H54 (cell line): ENCODE measurements around the gene PRKACG.

Experiments
- DNase-seq: peaks from one replicate; pipeline ENCODE4 v3.0.0; 2011; ENCODE audit warnings: low spot score, mixed read lengths; ENCODE audit not compliant: insufficient read length
- FAIRE-seq: peaks from 3 replicates; lab custom pipeline; 2011; peaks lifted over from hg19 to GRCh38; lab: Jason Lieb, UNC
- POLR2A ChIP-seq: IDR thresholded peaks from 2 replicates; pipeline ENCODE4 v1.6.1; 2011; ENCODE audit warnings: low read depth, mild to moderate bottlenecking, low read length

The PRKACG gene

GRCh38 chr9:69036309-69036708 lies 22.4 kb upstream of the PRKACG start:
- no peak for TF ChIP-seq POLR2A
- no peak for DNase-seq
- no peak for FAIRE-seq

- DNase-seq = peak; percentile 98
- TF ChIP-seq POLR2A = peak; percentile 75
- no peak for FAIRE-seq
Observed at GRCh38 chr9:69035438-69036308, 21.8 kb upstream of the PRKACG start, which contains the start of gene FXN. Gene FXN, plus strand, starts transcription at chr9:69035752. Its CDS starts 31 bp downstream, at chr9:69035783.

GRCh38 chr9:69034071-69034470 lies 20.2 kb upstream of the PRKACG start:
- no peak for TF ChIP-seq POLR2A
- DNase-seq (no peak), FAIRE-seq (no peak)

GRCh38 chr9:69030851-69031645 lies 17.1 kb upstream of the PRKACG start:
- FAIRE-seq (no peak), DNase-seq (no peak)
- TF ChIP-seq POLR2A = no peak

GRCh38 chr9:69029535-69029934 lies 15.6 kb upstream of the PRKACG start:
- no peak for FAIRE-seq
- DNase-seq = no peak
- TF ChIP-seq POLR2A = no peak

- DNase-seq (no peak), FAIRE-seq (no peak)
Observed at GRCh38 chr9:69028754-69029153, 14.8 kb upstream of the PRKACG start.

GRCh38 chr9:69027355-69028097 lies 13.6 kb upstream of the PRKACG start:
- TF ChIP-seq POLR2A = no peak
- peak; percentile 93 for FAIRE-seq
- DNase-seq = peak; percentile 51

More at GRCh38 chr9:69028754-69029153, 14.8 kb upstream of the PRKACG start:
- no peak for TF ChIP-seq POLR2A

- TF ChIP-seq POLR2A = no peak
- DNase-seq = no peak
- FAIRE-seq = no peak
Observed at GRCh38 chr9:69023650-69024049, 9.7 kb upstream of the PRKACG start.

GRCh38 chr9:69020301-69021145 lies 6.6 kb upstream of the PRKACG start:
- TF ChIP-seq POLR2A = no peak
- DNase-seq (no peak), FAIRE-seq (no peak)

- no peak for TF ChIP-seq POLR2A
- DNase-seq (no peak), FAIRE-seq (no peak)
Observed at GRCh38 chr9:69019808-69020207, 5.9 kb upstream of the PRKACG start.

GRCh38 chr9:69018737-69019136 lies 4.8 kb upstream of the PRKACG start:
- FAIRE-seq (no peak), DNase-seq (no peak)
- TF ChIP-seq POLR2A = no peak

- FAIRE-seq (no peak), DNase-seq (no peak)
- TF ChIP-seq POLR2A = no peak
Observed at GRCh38 chr9:69016191-69017096, 2.5 kb upstream of the PRKACG start.
